UCSD-AML1 (cell line): ENCODE data around the gene CLC.
"Not testable (repeated sequence)": the region's sequence is repeated elsewhere in the genome, so short reads cannot be mapped to it uniquely, and the experiment has no call there.

Experiments used
- DNase-seq: peaks from one replicate; lab custom pipeline; 2025; ENCODE audit not compliant: unreplicated experiment; lab: John Stamatoyannopoulos, UW

Gene CLC

GRCh38 chr19:39731685-39732084 is 6.1 kb downstream of the CLC start:
- no peak for DNase-seq

GRCh38 chr19:39729594-39729993 is 8.2 kb downstream of the CLC start:
- DNase-seq = no peak

GRCh38 chr19:39728040-39728439 is 9.8 kb downstream of the CLC start:
- no peak for DNase-seq

GRCh38 chr19:39727070-39727800 is 10.6 kb downstream of the CLC start:
- no peak for DNase-seq

- DNase-seq = no peak
Observed at GRCh38 chr19:39725995-39726394, 11.8 kb downstream of the CLC start.

- DNase-seq = not testable (repeated sequence)
Observed at GRCh38 chr19:39720144-39720543, 17.7 kb downstream of the CLC start.

- DNase-seq = no peak
Observed at GRCh38 chr19:39710333-39710890, 27.4 kb downstream of the CLC start.

- no peak for DNase-seq
Observed at GRCh38 chr19:39709026-39709872, 28.6 kb downstream of the CLC start.

- DNase-seq = no peak
Observed at GRCh38 chr19:39708594-39708993, 29.2 kb downstream of the CLC start.

- no peak for DNase-seq
Observed at GRCh38 chr19:39705578-39706188, 32.1 kb downstream of the CLC start.

- DNase-seq = no peak
Observed at GRCh38 chr19:39704181-39705044, 33.4 kb downstream of the CLC start, which contains the start of gene LGALS14. Gene LGALS14 (plus strand): TSS chr19:39704481. CDS start chr19:39704529, 48 bp downstream.

- DNase-seq = no peak
Observed at GRCh38 chr19:39701291-39701690, 36.5 kb downstream of the CLC start.

GRCh38 chr19:39698535-39698934 is 39.3 kb downstream of the CLC start:
- DNase-seq = no peak

GRCh38 chr19:39696387-39696786 is 41.4 kb downstream of the CLC start:
- no peak for DNase-seq

- no peak for DNase-seq
Observed at GRCh38 chr19:39695759-39696158, 42.1 kb downstream of the CLC start.

GRCh38 chr19:39692822-39693221 is 45.0 kb downstream of the CLC start:
- no peak for DNase-seq

GRCh38 chr19:39692166-39692565 is 45.7 kb downstream of the CLC start:
- no peak for DNase-seq

- DNase-seq = not testable (repeated sequence)
Observed at GRCh38 chr19:39688637-39689036, 49.2 kb downstream of the CLC start.

- DNase-seq = no peak
Observed at GRCh38 chr19:39686739-39687138, 51.1 kb downstream of the CLC start.

GRCh38 chr19:39684267-39684666 is 53.6 kb downstream of the CLC start:
- DNase-seq = no peak
